Gastroesophageal sphincter (tissue), 4 donors: ENCODE results near the gene ASB14. TPM values are rescaled to one million over a fixed set of nuclear protein-coding genes. Genes with fewer than 3 reads are reported as not detected.

Source experiments
- ATAC-seq: fragments of 150-250 bp; one replicate; pipeline ENCODE4 v1.9.1; 2016; ENCODE audit warnings: mild to moderate bottlenecking, moderate library complexity
- H3K27ac ChIP-seq, 4 donors: fragments of 200-600 bp; sonication (generic) in 3 of 4; 1 replicate in 3 of 4; 2 replicates in 1 of 4; pipeline ENCODE4 v1.5.1; 2016 to 2019
- H3K27me3 ChIP-seq: fragments of 200-600 bp; sonication (generic); one replicate; pipeline ENCODE4 v1.5.1; 2019
- H3K36me3 ChIP-seq, 2 donors: fragments of 200-600 bp; sonication (generic); one replicate each; pipeline ENCODE4 v1.5.1; 2019; ENCODE audit warnings: control low read depth in 1 of 2
- H3K4me1 ChIP-seq, 3 donors: fragments of 200-600 bp; sonication (generic); 1 replicate in 2 of 3; 2 replicates in 1 of 3; pipeline ENCODE4 v1.5.1; 2016 to 2019; ENCODE audit warnings: control low read depth in 2 of 3
- H3K4me3 ChIP-seq, 2 donors: fragments of 200-600 bp; sonication (generic); one replicate each; pipeline ENCODE4 v1.5.1; 2019; ENCODE audit warnings: mild to moderate bottlenecking in 1 of 2, moderate library complexity in 1 of 2
- H3K9me3 ChIP-seq, 3 donors: fragments of 200-600 bp; sonication (generic); one replicate each; pipeline ENCODE4 v1.5.1; 2017 to 2019; ENCODE audit warnings: control low read depth in 2 of 3
- EP300 ChIP-seq: sonication (generic); formaldehyde crosslinking; IDR thresholded peaks from one replicate; pipeline ENCODE4 v1.6.1; 2017; ENCODE audit warnings: antibody characterized with exemption, mild to moderate bottlenecking
- POLR2A ChIP-seq, 2 donors: fragments of 450-650 bp; IDR thresholded peaks; one replicate each; pipeline ENCODE4 v1.6.1; 2017; ENCODE audit warnings: antibody characterized with exemption in 2 of 2, mild to moderate bottlenecking in 2 of 2, moderate library complexity in 1 of 2
- POLR2AphosphoS5 ChIP-seq: sonication (generic); formaldehyde crosslinking; IDR thresholded peaks from one replicate; pipeline ENCODE4 v1.6.1; 2017; ENCODE audit warnings: antibody characterized with exemption
- WGBS, 2 donors: methylation state at CpG; one replicate each; pipeline ENCODE4 v1.1.5; 2018; ENCODE audit warnings: low coverage in 1 of 2; 5-methylcytosine and 5-hydroxymethylcytosine counted together
- total RNA-seq, 4 donors: library from RNA; depleted of rRNA; stranded (reverse); fragments of >200 nt; gene quantifications; one replicate each; pipeline ENCODE4 v1.1.0, GENCODE V29; 2016
- TF ChIP-seq, protein P1 (sequence below), 4 experiments: fragments of 200-600 bp in 2 of 4; fragments of 450-650 bp in 2 of 4; sonication (generic) in 1 of 4; IDR thresholded peaks; one replicate each; pipeline ENCODE4 v1.5.1; 2017 to 2019; ENCODE audit warnings: antibody characterized with exemption in 4 of 4, mild to moderate bottlenecking in 2 of 4, moderate library complexity in 2 of 4

ASB14 gene
- total RNA-seq, 4 donors from 2014 or later = 0.16 TPM; not detected in 3

DNA sequence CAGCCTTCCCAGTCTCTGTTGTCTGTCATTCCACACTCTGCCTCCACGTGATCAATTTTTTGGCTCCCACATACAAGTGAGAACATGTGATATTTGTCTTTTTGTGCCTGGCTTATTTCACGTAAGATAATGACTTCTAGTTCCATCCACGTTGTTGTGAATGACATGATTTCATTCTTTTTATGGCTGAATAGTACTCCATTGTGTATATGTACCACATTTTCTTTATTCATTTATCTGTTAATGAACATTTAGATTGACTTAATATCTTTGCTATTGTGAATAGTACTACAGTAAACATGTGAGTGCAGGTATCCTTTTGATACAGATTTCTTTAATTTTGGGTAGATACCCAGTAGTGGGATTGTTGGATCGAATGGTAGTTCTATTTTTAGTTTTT, 31.4 kb downstream of the ASB14 start:
- H3K27me3 ChIP-seq = no peaks in the 10 kb centered on the region
- TF ChIP-seq EP300 (no peak), POLR2AphosphoS5 (no peak), POLR2A (IDR thresholded peaks at IDR 0.05) (no peak)
- TF ChIP-seq, protein P1, sequence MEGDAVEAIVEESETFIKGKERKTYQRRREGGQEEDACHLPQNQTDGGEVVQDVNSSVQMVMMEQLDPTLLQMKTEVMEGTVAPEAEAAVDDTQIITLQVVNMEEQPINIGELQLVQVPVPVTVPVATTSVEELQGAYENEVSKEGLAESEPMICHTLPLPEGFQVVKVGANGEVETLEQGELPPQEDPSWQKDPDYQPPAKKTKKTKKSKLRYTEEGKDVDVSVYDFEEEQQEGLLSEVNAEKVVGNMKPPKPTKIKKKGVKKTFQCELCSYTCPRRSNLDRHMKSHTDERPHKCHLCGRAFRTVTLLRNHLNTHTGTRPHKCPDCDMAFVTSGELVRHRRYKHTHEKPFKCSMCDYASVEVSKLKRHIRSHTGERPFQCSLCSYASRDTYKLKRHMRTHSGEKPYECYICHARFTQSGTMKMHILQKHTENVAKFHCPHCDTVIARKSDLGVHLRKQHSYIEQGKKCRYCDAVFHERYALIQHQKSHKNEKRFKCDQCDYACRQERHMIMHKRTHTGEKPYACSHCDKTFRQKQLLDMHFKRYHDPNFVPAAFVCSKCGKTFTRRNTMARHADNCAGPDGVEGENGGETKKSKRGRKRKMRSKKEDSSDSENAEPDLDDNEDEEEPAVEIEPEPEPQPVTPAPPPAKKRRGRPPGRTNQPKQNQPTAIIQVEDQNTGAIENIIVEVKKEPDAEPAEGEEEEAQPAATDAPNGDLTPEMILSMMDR (IDR thresholded peaks at IDR 0.05) = no peak
- no peaks in the 10 kb centered on the region for H3K9me3 ChIP-seq
- H3K4me1 ChIP-seq = no peaks in the 10 kb centered on the region
- H3K36me3 ChIP-seq = peaks cover 0 to 93% of the 10 kb centered on the region in 2 donors
- WGBS, 2 donors = 83 to 92% methylated on average over 4 of the region's 4 CpGs
- H3K27ac ChIP-seq = no peak overlapping the region
- no peak overlapping the region for H3K4me3 ChIP-seq
- no peak for ATAC-seq

DNA sequence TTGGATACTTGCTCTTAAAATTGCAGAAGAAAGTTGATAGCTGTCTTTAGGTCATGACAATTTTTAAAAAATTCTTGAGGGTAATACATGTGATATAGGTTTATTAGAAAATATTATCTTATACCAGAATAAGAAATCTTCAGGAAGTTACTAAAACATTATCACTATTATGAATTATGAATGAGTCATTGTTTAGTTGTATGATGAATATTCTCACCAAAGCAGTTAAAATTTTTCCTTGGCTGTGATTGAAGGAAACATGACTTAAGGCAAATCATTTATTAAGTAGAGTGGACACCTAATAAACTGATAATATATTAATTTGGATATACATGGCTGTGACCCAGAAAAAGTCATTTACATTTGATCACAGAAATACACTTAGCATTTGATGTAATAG, 34.8 kb downstream of the ASB14 start:
- TF ChIP-seq POLR2AphosphoS5 = no peak
- TF ChIP-seq EP300 = no peak
- TF ChIP-seq POLR2A (IDR thresholded peaks at IDR 0.05) = no peak
- TF ChIP-seq, protein P1 (IDR thresholded peaks at IDR 0.05) = no peak
- no peak overlapping the region for H3K4me3 ChIP-seq
- H3K4me1 ChIP-seq = no peaks in the 10 kb centered on the region
- H3K36me3 ChIP-seq = peaks cover 0 to 84% of the 10 kb centered on the region in 2 donors
- H3K27me3 ChIP-seq = no peaks in the 10 kb centered on the region
- H3K27ac ChIP-seq = no peak overlapping the region
- no peaks in the 10 kb centered on the region for H3K9me3 ChIP-seq
- no peak for ATAC-seq

DNA sequence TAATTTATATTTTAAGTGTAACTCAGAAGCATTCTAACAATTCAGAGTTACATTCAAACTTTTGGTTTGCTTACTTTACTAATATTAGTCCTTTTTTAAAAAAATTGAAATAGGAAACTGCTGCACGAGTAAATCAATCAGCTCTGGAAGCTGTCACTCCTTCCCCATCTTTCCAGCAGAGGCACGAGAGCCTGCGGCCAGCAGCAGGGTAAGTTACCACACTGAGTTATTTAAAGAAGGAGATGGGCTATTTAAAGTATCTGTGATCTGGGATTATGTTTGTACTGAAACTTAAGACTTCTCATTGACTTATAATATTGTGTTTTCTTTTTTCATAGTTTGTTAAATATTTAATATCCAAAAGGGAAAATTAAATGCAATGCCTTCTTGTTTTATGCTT, 35.6 kb downstream of the ASB14 start:
- Histone ChIP-seq H3K9me3 (no peaks in the 10 kb centered on the region), H3K36me3 (peaks cover 0 to 86% of the 10 kb centered on the region in 2 donors), H3K27me3 (no peaks in the 10 kb centered on the region), H3K4me3 (no peak overlapping the region), H3K27ac (no peak overlapping the region), H3K4me1 (no peaks in the 10 kb centered on the region)
- 73 to 83% methylated on average over 3 of the region's 3 CpGs for WGBS, 2 donors
- no peak for ATAC-seq
- TF ChIP-seq POLR2AphosphoS5 = no peak
- TF ChIP-seq POLR2A (IDR thresholded peaks at IDR 0.05) = no peak
- TF ChIP-seq, protein P1 (IDR thresholded peaks at IDR 0.05) = no peak

DNA sequence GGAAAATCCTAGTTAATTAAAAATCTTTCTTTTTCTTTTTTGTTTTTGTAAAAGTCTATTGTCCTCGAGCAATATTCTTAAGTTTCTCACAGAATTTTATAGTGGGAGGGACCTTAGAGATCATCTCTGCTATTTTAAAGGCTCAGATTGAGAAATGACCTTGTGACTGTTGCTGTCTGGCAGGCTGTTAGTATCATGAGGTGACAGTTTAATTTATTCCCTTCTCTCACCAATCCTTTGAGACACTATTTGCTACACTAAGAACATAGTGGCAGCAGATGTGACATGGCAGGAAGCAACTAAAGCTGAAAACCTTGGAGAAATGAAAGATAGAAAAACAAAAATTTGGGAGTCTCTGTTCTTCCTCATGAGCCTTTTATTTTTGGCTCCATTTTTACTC, 40.1 kb downstream of the ASB14 start:
- no peak overlapping the region for H3K27ac ChIP-seq
- no peaks in the 10 kb centered on the region for H3K9me3 ChIP-seq
- ATAC-seq = no peak
- no peaks in the 10 kb centered on the region for H3K4me1 ChIP-seq
- H3K4me3 ChIP-seq = no peak overlapping the region
- H3K36me3 ChIP-seq = peaks cover 3 to 82% of the 10 kb centered on the region in 2 donors
- 33 to 86% methylated on average over 1 of the region's 1 CpG for WGBS, 2 donors
- H3K27me3 ChIP-seq = no peaks in the 10 kb centered on the region
- TF ChIP-seq, protein P1 (IDR thresholded peaks at IDR 0.05) = no peak
- TF ChIP-seq POLR2AphosphoS5 (no peak), EP300 (no peak), POLR2A (IDR thresholded peaks at IDR 0.05) (no peak)

DNA sequence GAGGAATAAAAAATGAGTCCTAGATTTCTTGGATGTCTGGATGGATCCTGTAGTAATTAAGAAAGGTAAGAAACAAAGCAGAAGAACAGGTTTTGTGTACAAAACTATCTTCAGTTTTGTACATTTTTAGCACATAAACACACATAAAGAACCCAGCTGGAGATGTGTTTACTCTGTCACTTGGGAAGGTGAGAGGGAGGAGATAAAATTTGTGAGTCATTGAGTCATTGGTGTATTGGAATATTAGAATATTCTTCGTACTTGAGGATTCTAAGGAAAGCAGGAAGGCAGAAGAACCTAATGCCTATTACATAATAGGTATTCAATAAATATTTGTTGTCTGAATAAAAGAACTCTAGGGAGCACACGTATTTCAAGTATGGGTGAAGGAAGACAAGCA, 47.5 kb downstream of the ASB14 start:
- ATAC-seq = no peak
- Histone ChIP-seq H3K9me3 (no peaks in the 10 kb centered on the region), H3K27ac (no peak overlapping the region), H3K4me1 (no peaks in the 10 kb centered on the region), H3K27me3 (no peaks in the 10 kb centered on the region), H3K4me3 (no peak overlapping the region), H3K36me3 (peaks cover 4 to 96% of the 10 kb centered on the region in 2 donors)
- no peak for TF ChIP-seq POLR2A (IDR thresholded peaks at IDR 0.05)
- TF ChIP-seq POLR2AphosphoS5 = no peak
- TF ChIP-seq, protein P1 (IDR thresholded peaks at IDR 0.05) = no peak
- TF ChIP-seq EP300 = no peak
- 82 to 93% methylated on average over 2 of the region's 2 CpGs for WGBS, 2 donors
